ENCODE results near the gene ALDH1B1. TPM values are rescaled to one million over a fixed set of nuclear protein-coding genes. Genes with fewer than 3 reads are reported as not detected.

The ALDH1B1 gene
- total RNA-seq, 4 donors from 2014 or later: 130 to 432 (median 156) TPM

- ATAC-seq: no peak
- Histone ChIP-seq H3K27ac (no peak overlapping the region), H3K4me3 (no peak overlapping the region), H3K4me1 (no peaks in the 10 kb centered on the region), H3K36me3 (no peaks in the 10 kb centered on the region), H3K9me3 (no peaks in the 10 kb centered on the region), H3K27me3 (peaks cover 25% of the 10 kb centered on the region)
- TF ChIP-seq, protein P1, sequence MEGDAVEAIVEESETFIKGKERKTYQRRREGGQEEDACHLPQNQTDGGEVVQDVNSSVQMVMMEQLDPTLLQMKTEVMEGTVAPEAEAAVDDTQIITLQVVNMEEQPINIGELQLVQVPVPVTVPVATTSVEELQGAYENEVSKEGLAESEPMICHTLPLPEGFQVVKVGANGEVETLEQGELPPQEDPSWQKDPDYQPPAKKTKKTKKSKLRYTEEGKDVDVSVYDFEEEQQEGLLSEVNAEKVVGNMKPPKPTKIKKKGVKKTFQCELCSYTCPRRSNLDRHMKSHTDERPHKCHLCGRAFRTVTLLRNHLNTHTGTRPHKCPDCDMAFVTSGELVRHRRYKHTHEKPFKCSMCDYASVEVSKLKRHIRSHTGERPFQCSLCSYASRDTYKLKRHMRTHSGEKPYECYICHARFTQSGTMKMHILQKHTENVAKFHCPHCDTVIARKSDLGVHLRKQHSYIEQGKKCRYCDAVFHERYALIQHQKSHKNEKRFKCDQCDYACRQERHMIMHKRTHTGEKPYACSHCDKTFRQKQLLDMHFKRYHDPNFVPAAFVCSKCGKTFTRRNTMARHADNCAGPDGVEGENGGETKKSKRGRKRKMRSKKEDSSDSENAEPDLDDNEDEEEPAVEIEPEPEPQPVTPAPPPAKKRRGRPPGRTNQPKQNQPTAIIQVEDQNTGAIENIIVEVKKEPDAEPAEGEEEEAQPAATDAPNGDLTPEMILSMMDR (IDR thresholded peaks at IDR 0.05): no peak
- no peak for TF ChIP-seq POLR2A (IDR thresholded peaks at IDR 0.05)
- TF ChIP-seq EP300 (IDR thresholded peaks at IDR 0.05): no peak
- TF ChIP-seq POLR2AphosphoS5 (IDR thresholded peaks at IDR 0.05): no peak
- 74 to 91% methylated on average over 6 of the region's 8 CpGs for WGBS, 2 donors (ENCODE audit: low coverage in 1 of 2)
Measured at GRCh38 chr9:38441347-38442085, 49.0 kb downstream of the ALDH1B1 start.

DNA sequence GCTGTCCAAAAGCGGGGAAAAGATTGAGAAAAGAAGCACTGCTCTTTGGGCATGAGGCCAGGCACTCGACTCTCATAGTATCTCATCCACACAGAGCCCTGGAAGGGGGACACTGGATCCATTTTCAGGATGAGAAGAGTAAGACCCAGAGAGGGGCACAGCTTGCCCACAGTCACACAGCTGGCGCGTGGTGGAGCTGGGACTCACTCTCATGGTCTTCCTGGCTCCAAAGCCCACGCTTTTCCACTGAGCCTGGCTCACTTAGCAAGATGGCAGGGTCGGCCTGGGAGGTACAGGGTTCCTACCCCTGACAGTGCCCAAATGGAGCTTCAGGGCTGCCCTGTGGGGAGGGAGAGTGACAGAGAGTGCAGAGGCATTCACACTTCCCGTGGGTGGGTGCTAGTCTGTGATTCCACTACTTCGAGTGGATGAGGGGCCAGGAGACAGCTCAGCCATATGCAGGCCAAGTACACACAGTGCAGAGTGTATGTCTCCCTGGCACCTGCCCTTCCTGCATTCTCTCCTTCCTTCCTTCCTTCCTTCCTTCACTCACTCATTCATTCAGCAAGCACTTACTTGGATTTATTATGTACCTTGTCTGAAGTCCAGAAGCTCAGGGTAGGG, 50.1 kb downstream of the ALDH1B1 start:
- H3K4me1 ChIP-seq: no peaks in the 10 kb centered on the region
- peaks cover 25% of the 10 kb centered on the region for H3K27me3 ChIP-seq
- no peak overlapping the region for H3K4me3 ChIP-seq
- WGBS, 2 donors (ENCODE audit: low coverage in 1 of 2): 50% methylated on average over 3 of the region's 8 CpGs; no CpG with 5 or more reads in 1 of the 2 donors
- no peaks in the 10 kb centered on the region for H3K36me3 ChIP-seq
- H3K27ac ChIP-seq: no peak overlapping the region
- no peaks in the 10 kb centered on the region for H3K9me3 ChIP-seq
- TF ChIP-seq POLR2AphosphoS5 (IDR thresholded peaks at IDR 0.05): no peak
- no peak for TF ChIP-seq EP300 (IDR thresholded peaks at IDR 0.05)
- no peak for TF ChIP-seq POLR2A (IDR thresholded peaks at IDR 0.05)
- TF ChIP-seq, protein P1 (IDR thresholded peaks at IDR 0.05): no peak
- no peak for ATAC-seq

GRCh38 chr9:38443181-38443580, 50.7 kb downstream of the ALDH1B1 start:
- Histone ChIP-seq H3K27me3 (peaks cover 25% of the 10 kb centered on the region), H3K9me3 (no peaks in the 10 kb centered on the region), H3K36me3 (no peaks in the 10 kb centered on the region), H3K4me1 (no peaks in the 10 kb centered on the region), H3K27ac (no peak overlapping the region), H3K4me3 (no peak overlapping the region)
- 49 to 53% methylated on average over 5 to 7 of the region's 7 CpGs for WGBS, 2 donors (ENCODE audit: low coverage in 1 of 2)
- TF ChIP-seq, protein P1 (IDR thresholded peaks at IDR 0.05): no peak
- TF ChIP-seq EP300 (IDR thresholded peaks at IDR 0.05): no peak
- TF ChIP-seq POLR2AphosphoS5 (IDR thresholded peaks at IDR 0.05): no peak
- no peak for TF ChIP-seq POLR2A (IDR thresholded peaks at IDR 0.05)
- no peak for ATAC-seq

GRCh38 chr9:38443597-38443996, 51.1 kb downstream of the ALDH1B1 start:
- no peaks in the 10 kb centered on the region for H3K36me3 ChIP-seq
- no peaks in the 10 kb centered on the region for H3K9me3 ChIP-seq
- no peak overlapping the region for H3K4me3 ChIP-seq
- no peak overlapping the region for H3K27ac ChIP-seq
- 52 to 54% methylated on average over 2 of the region's 2 CpGs for WGBS, 2 donors (ENCODE audit: low coverage in 1 of 2)
- H3K27me3 ChIP-seq: peaks cover 25% of the 10 kb centered on the region
- TF ChIP-seq, protein P1 (IDR thresholded peaks at IDR 0.05): no peak
- TF ChIP-seq POLR2A (IDR thresholded peaks at IDR 0.05): no peak
- TF ChIP-seq EP300 (IDR thresholded peaks at IDR 0.05): no peak
- no peak for TF ChIP-seq POLR2AphosphoS5 (IDR thresholded peaks at IDR 0.05)
- H3K4me1 ChIP-seq: no peaks in the 10 kb centered on the region
- no peak for ATAC-seq
